ENCODE results near the gene PCBP4.
A peak's percentile ranks its signal among the peaks of the same experiment; 100 is the strongest.

Gene PCBP4

DNA sequence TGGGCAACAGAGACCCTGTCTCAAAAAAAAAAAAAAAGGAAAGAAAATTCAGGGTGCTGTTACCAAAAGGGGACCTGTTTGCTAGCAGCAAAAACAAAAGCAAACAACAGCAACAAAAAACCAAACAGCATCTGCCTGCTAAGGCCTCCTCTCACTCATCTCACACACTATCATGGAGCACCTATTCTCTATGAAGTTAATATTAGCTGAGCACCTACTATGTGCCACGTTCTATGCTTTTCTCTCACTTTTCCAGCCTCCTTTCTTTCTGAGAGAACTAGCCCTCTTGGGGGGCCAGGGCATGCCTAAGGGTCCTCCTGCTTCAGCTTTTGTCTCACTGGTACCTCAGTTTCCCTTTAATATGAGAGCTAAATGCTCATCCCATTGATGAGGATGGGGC is 12.5 kb downstream of the PCBP4 start:
- no peak for DNase-seq

DNA sequence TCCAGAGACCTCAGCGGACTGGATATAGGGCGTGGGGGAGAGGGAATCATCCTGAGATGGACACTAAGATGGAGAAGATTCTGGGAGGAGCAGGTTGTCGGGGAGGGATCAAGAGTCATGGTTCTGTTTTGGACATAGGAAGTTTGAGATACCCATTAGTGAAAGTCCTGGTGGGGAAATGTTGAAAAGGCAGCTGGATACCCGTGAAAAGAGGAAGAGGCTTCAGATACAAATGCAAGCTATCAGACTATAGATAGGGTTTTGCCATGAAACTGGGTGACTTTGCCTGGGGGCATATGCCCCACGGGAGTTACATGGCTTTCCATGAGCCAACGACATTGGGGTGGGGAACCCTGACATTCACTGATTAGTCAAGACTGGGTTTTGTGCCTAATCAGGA is 13.1 kb downstream of the PCBP4 start:
- DNase-seq = no peak

DNA sequence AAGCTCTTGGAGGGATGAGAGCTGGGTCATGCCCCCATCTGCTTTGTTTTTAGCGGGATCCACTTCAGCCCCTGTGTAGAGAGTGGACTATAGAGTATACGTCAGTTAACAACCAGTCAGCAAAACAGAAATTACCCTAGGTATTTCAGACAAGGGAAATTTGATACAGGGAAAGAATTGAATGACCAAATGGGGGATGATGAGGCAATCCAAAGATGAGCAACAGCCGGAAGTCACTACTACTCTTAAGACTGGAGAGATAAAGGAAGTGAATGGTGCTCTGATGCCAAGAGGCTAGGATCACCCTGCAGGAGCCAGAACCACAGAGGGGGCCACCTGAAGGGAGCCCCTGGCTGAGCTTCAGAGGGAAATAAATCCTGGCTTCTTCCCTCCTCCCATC is 13.8 kb downstream of the PCBP4 start:
- DNase-seq = no peak

DNA sequence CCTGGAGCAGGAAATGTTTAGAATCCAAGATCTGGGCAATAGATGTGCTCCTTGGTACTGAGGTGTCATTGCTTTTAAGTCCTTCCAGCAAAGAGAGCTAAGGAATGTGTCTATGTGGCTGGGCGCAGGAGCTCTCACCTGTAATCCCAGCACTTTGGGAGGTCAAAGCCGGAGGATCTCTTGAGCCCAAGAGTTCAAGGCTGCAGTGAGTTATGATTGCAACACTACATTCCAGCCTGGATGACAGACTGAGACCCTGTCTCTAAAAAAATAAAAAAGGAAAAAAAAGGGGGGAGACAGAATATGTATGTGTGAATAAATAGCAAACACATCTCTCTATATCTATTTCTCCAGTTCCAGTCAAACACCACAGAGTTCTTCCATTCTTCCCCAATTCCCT is 16.4 kb downstream of the PCBP4 start:
- DNase-seq = no peak

DNA sequence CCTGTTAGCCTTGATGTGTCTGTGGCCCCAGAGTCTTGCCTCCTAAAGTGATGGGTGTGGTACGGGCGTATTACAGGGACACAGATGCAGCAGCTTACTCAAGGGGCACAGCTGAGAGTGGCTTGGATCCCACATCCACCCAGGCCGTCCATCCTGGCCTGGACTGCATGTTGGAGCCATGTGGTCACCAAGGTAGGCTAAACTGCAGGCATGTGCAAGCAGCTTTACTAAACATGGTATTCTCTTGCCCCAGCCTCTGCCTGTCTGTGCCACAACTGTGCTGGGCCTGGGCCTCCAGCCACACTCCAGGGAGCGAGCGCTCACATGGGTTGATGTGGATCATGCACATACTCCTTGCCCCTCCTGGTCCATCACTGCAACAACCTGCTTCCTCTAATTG is 18.1 kb downstream of the PCBP4 start:
- DNase-seq = no peak

DNA sequence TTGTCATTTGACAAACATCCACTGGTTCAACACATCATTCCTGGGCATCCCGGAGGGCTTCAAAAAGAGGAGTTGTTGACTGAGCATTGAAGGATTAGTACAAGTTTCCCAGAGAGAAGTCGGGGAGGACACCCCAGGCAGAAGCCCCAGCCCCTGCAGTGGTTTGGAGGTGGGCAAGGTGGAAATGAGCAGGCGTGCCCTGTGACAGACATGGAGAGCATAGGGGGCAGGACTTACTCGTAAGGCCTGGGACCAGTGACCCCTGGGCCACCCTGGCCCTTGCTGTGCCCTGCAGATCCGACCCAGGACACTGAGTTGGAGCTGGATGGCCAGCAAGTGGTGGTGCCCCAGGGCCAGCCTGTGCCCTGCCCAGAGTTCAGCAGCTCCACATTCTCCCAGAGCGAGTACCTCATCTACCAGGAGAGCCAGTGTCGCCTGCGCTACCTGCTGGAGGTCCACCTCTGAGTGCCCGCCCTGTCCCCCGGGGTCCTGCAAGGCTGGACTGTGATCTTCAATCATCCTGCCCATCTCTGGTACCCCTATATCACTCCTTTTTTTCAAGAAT is 19.2 kb downstream of the PCBP4 start:
- DNase-seq = no peak

DNA sequence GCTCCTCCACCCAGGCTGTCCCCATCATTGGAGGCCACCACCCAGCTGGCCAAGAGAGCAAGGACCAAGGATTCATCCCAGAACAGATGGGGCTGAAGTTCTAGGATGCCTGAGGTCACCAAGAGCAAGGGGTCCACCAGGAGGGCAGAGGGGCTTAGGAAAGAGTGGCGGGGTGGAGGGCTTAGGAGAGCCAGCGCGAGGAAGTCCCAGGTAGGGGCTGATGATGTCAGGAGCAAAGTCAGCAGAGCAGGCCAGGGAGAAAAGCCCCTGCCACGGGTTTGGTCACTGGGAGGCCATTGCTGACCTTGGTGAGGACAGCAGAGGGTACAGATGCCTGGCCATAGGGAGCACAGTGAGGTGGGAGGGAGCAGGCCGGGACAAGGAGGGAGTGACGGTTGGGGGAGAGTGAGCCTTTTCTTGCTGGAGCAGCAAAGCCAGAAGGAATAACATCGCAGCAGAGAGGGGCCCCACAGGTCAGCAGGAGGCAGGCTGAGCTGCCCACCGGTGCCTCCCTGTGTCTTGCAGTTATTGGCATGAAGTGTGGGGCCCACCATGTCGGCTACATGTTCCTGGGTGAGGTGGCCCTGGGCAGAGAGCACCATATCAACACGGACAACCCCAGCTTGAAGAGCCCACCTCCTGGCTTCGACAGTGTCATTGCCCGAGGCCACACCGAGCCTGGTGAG is 19.9 kb downstream of the PCBP4 start:
- DNase-seq = no peak

DNA sequence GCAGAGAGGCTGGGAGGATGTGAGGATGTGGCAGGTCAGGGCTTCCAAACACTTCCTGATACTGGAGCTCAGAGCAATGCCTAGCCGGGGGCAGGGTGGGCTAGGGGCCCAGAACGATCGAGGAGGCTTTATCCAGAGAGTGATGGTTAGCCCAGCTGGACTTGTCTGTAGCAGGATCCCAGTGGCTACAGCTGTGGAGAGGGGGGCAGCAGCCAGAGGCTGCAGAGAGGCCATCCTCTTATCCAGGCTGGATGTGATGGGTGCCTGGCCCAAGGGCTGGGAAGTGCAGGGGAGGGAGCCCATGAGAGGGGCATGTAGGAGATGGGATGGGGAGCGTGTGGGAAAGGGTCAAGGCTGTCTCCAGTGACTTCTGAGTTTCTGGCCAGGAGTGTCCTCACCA is 20.5 kb downstream of the PCBP4 start:
- no peak for DNase-seq

DNA sequence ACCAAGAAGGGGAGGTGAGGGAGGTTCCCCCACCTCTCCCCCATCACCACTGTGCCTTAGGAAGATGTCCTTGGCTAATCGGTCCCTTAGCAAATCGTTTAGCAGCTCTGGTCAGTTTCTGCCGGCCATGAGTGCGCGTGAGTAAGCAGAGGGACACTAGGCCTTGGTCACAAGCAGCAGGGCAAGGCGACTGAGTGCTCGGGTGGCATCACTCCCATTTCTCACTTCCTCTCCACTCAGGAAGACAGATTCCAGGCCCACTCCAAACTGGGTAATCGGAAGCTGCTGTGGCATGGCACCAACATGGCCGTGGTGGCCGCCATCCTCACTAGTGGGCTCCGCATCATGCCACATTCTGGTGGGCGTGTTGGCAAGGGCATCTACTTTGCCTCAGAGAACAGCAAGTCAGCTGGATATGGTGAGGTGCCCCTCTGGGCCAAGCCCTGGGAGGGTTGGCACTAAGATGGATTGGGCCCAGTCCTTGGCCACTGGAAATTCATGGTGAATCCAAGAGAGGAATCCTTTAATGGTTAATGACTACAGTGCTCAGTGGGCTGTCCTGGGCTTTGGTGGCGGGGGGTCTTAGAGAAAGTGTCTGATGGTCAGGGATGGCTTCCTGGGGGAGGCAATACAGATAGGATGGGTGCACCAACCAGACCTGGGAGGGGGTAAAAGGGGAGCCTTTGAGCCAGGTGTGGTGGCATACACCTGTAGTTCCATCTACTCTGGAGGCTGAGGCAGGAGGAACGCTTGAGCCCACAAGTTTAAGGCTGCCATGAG is 21.1 kb downstream of the PCBP4 start:
- no peak for DNase-seq

DNA sequence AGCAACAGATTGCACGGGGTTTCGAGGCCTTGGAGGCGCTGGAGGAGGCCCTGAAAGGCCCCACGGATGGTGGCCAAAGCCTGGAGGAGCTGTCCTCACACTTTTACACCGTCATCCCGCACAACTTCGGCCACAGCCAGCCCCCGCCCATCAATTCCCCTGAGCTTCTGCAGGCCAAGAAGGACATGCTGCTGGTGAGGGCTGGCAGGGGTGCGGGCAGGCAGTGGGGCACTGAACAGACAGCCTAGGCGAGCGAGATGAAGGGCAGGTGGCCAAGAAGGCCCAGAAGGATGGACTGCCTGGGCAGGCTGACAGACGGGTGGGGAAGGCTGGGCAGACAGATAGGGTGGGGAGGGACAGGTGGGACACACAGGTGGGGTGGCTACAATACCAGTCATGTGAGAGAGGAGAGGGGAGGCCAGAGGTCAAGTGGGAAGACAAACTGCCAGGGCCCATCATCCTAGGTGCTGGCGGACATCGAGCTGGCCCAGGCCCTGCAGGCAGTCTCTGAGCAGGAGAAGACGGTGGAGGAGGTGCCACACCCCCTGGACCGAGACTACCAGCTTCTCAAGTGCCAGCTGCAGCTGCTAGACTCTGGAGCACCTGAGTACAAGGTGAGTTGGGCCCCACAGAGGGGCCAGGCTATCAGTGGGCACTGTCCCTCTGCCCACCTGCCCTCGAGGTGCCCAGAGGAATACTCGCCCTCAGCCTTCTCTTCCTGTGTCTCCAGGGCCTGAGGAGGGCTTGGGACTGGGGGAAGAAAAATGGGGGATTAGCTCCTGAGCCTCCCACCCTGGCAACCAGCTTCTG is 22.0 kb downstream of the PCBP4 start:
- DNase-seq = no peak

DNA sequence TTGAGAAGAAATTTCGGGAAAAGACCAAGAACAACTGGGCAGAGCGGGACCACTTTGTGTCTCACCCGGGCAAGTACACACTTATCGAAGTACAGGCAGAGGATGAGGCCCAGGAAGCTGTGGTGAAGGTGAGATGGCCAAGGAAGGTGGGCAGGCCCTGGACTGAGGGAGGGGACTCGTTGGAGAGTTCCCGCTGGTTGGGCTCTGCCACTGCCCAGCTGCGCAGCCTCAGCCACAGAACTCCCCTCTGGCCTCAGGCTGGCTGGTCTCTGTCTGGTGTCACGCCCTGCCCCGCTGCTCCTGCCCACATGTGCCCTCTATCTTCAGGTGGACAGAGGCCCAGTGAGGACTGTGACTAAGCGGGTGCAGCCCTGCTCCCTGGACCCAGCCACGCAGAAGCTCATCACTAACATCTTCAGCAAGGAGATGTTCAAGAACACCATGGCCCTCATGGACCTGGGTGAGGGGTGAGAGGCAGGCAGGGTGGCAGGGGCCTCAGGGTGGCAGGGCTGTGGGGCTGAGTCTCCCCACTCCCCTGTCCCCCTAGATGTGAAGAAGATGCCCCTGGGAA is 22.7 kb downstream of the PCBP4 start:
- no peak for DNase-seq

DNA sequence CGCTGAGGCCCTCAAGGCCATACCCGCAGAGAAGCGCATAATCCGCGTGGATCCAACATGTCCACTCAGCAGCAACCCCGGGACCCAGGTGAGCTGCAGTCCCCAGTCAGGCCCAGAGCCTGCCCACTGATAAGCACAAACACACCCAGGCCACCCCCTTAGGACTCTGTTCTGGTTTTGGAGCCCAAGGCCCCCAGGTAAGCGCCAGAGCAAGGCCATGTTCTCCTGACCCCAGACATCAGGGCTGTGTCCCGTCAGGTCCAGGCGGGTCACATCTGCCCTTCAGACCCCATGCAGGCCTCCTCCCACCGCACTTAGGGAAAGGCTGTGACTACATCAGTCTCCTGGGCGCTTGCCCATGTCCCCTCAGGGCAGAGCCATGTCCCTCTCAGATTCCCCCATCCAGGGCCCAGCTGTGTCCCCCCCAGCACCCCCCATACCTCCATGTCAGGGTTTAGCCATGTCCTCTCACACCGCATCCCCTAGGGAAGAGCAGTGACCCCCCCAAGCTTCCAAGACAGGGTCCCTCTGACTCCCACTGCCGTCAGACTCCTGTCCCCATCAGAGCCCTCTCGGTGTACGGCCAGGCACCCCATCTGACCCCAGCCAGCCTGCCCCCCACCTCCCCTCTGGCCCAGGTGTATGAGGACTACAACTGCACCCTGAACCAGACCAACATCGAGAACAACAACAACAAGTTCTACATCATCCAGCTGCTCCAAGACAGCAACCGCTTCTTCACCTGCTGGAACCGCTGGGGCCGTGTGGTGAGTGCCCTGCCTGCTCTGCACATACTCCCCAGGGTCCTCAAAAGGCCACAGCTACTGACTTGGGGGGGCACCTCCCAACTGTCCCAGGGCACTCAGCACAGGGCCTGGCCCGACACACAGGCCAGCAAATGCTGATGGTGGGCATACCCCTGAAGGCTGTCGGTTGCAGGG is 23.5 kb downstream of the PCBP4 start:
- DNase-seq = no peak

DNA sequence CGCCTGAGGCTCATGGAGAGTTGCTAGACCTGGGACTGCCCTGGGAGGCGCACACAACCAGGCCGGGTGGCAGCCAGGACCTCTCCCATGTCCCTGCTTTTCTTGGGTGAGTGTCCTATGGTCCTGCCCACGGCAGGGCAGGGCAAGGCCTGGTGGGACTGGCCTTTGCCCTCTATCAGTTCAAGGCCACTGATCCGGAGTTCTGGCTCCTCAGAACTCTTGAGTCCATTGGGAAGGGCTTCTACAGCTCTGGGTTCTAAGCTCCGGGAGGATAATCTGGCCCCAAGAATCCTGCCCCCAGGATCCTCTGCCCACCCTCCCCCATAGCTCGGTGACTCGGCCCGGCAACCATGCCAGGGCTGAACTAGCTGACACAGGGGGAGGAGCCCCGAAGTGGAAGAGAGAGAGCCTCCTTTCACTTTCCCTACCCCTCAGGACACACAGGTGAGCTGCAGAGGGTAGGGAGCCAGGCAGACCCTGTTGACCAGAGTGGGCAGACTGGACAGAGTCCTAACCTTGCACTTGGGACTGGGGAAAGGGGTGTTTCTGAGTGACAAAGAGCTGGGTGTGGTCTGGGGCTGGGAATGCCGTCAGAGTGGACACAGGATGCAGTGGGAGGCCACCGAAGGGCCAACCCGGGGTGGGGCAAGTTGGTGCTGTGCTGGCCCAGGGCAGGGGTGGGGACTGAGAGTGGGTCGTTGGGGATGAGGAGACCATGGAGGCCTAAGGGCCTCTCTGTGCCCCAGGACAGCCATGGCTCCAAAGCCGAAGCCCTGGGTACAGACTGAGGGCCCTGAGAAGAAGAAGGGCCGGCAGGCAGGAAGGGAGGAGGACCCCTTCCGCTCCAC is 24.4 kb downstream of the PCBP4 start:
- peak; percentile 67 for DNase-seq

DNA sequence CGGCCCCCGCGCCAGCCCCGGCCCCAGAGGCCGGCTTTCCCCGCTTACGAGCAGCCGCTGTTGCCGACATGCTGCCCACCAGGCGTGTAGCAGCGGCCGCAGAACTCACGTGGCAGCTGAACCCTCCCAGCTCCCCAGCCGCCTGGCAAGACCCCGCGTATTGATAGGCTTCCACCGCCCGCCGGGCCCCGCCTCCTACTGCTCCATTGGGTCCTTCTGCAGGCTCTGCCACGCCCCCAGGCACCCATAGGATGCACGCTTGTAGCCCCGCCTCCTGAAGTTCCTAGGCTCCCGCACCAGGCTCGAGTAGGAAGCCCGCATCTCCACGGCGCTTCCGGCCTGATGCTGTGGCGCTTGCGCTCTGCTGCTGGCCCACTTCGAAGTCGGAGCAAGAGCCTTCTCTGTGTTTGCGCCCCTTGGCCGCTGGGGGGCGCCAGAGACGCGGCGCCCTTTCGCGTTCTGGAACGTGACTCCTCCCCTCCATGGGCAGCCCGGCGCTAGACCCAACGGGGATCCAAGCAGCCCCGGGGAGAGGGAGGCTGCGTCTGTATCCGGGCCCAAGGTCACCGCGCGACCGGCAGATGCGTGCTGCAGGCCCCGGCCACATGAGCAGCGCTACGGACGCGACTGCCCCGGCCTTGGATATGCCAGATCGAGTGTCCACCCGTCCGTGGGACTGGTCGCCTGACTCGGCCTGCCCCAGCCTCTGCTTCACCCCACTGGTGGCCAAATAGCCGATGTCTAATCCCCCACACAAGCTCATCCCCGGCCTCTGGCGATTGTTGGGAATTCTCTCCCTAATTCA is 25.3 kb downstream of the PCBP4 start, which contains the start of the genes PARP3 and RRP9:
Gene PARP3, plus strand, starts transcription at position 566 of the 805 bp plus-strand sequence. CDS start 993 bp downstream, outside the sequence.
Gene RRP9, minus strand, starts transcription at position 107 of the 805 bp plus-strand sequence. Its CDS starts 37 bp downstream, at position 70.
- DNase-seq = peak; percentile 100

DNA sequence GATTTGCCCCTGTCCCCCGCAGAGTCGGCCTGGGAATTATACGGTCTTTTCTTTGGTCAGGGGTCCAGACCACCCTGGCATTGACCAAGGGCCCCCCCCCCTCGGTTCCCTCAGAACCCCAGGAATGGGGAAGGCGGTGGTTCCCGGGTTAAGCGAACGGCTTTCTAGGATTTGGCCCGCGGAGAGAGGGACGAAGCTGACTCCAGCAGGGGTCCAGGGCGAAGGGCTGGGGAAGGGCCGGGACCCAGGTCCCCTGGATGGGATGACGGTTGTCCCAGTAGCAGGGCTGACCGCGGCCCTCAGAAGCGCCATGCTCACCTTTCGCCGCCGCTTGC is 25.8 kb downstream of the PCBP4 start:
- DNase-seq = no peak

DNA sequence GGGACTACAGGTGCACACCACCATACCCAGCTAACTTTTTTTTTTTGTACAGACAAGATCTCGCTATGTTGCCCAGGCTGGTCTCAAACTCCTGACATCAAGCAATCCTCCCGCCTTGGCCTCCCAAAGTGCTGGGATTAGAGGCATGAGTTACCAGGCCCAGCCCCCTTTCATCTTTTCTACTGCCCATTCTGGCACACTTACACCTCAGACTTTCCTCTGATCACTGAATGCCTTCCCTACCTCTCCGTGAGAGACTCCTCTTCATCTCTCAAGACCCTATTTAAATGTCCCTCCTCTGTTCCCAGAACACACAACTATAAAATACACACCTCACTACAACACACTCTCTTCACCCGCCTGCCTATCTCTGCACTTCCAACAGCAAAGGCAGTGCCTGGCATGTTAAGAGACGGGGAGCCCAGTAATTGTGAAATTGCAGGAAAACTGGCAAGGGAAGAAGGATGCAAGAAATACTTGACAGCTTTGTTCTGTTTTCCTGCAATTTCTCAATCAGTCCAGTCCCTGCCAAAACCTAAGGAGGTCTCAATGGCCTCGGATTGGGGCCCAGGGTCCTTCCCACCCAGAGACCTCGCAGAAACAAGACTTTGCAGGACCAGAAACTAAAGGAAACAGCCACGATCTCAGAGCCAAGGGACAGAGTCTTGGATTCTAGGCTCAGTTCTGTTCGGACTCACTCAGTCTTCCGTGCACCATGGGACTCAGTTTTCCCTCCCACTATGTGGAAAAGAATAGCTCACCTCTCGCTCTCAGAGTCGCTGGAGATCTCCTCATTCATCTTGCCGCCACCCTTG is 26.4 kb downstream of the PCBP4 start:
- no peak for DNase-seq

DNA sequence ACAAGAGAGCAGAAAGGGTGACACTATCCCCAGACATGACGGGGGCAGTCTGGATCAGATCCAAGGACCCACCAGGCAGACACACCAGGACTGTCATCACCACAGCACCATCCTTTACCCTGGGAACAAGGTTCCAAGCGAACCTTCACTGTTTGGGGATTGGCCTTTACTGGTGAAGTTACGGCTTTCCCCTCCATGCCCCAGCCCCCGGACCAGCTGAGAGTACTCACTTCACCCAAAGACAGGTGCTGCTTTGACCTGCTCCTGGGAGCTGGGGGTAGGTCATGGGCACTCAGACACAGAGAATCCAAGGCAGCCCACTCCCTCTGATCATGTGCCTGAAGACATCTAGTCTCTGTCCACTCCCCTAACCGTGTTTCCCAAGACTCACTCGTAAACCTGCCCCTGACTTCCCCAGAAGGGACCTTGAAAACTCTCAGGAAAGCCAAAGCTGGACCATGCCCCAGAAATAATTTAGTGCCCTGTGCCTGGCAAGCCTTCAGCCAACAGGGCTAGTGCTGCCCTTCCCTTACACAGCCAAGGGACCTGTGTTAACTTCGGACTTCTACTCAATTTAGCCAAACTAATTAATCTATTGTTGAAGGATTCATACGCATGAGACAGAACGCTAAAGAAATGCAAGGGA is 28.4 kb downstream of the PCBP4 start:
- no peak for DNase-seq

All from hematopoietic multipotent progenitor cell treated with erythropoietin and hydrocortisone succinate and interleukin-3 and kit ligand, for 8 days (in vitro differentiated cells).